ENCODE measurements around the gene ITGAL. TPM values are rescaled to one million over a fixed set of nuclear protein-coding genes. Genes with fewer than 3 reads are reported as not detected.

Gene ITGAL
- total RNA-seq, 1 experiment from 2014 or later: not detected

DNA sequence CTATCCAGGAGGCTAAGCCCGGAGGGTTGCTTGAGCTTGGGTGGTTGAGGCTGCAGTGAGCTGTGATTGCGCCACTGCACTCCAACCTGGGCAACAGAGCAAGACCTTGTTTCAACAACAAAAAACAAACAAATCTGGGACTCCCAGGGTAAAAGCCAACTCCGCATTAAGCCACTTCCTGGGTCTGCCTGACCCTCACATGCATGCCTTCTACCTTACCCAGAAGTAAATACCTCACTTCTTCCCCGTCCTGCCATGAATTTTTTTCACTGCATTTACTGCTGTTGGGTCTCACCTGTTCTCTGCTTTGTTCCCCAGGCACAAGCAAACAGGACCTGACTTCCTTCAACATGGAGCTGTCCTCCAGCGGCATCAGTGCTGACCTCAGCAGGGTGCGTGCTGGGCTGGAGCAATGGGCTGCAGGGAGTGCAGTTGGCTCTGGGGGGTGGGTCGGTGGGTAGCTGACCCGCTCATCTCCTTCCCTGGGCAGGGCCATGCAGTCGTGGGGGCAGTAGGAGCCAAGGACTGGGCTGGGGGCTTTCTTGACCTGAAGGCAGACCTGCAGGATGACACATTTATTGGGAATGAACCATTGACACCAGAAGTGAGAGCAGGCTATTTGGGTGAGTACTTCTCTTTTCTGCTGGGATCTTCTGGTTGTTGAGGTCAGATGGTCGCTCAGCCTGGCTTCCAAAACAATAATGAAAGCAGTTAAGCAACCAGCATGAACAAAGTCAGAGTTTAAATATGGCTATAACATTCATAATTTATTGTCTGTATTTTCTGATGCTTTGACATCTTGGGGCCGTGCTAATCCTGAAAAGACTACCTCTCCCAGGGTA lies 16.4 kb downstream of the ITGAL start:
- H3K23ac ChIP-seq (ENCODE audit: insufficient read length, low read depth, low read length): no peak overlapping the region
- H2BK20ac ChIP-seq (ENCODE audit: low read depth, low read length, poor library complexity, severe bottlenecking): no peak overlapping the region
- H2BK15ac ChIP-seq (ENCODE audit: low read depth, low read length): no peak overlapping the region
- no peaks in the 10 kb centered on the region for H3K27me3 ChIP-seq (ENCODE audit: insufficient read depth, low read length)
- no peak overlapping the region for H2BK12ac ChIP-seq (ENCODE audit: insufficient read length, low read depth, low read length)
- TF ChIP-seq, protein P1, sequence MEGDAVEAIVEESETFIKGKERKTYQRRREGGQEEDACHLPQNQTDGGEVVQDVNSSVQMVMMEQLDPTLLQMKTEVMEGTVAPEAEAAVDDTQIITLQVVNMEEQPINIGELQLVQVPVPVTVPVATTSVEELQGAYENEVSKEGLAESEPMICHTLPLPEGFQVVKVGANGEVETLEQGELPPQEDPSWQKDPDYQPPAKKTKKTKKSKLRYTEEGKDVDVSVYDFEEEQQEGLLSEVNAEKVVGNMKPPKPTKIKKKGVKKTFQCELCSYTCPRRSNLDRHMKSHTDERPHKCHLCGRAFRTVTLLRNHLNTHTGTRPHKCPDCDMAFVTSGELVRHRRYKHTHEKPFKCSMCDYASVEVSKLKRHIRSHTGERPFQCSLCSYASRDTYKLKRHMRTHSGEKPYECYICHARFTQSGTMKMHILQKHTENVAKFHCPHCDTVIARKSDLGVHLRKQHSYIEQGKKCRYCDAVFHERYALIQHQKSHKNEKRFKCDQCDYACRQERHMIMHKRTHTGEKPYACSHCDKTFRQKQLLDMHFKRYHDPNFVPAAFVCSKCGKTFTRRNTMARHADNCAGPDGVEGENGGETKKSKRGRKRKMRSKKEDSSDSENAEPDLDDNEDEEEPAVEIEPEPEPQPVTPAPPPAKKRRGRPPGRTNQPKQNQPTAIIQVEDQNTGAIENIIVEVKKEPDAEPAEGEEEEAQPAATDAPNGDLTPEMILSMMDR (conservative IDR thresholded peaks at IDR 0.05): no peak
- no peak overlapping the region for H2AFZ ChIP-seq (ENCODE audit: low read length)
- H3K4ac ChIP-seq (ENCODE audit: low read depth, low read length): no peak overlapping the region
- H4K5ac ChIP-seq (ENCODE audit: insufficient read length, low read depth, low read length): no peak overlapping the region
- H3T11ph ChIP-seq (ENCODE audit: low read length): no peak overlapping the region
- no peak overlapping the region for H3K9ac ChIP-seq (ENCODE audit: extremely low read depth, insufficient read length, low read length)
- no peaks in the 10 kb centered on the region; the same call in 1 of the 2 replicates for H3K4me1 ChIP-seq (ENCODE audit: insufficient read depth, low read length)
- no peak overlapping the region for H3K56ac ChIP-seq (ENCODE audit: insufficient read length, low read depth, low read length)
- H4K20me1 ChIP-seq (ENCODE audit: control insufficient read depth, insufficient read depth, insufficient read length): no peaks in the 10 kb centered on the region
- no peak overlapping the region for H2AK5ac ChIP-seq (ENCODE audit: insufficient read length, low read length)
- H3K9me3 ChIP-seq (ENCODE audit: control insufficient read depth, low read depth, low read length): no peaks in the 10 kb centered on the region
- no peak overlapping the region for H3K27ac ChIP-seq (ENCODE audit: insufficient read length, low read depth, low read length)
- Mint-ChIP-seq H3K4me3 (0 out of 5 replicates have a peak overlapping the region, but pooled peaks of 1 of the 2 experiments have one; percentile 20), H3K4me1 (peaks cover 14 to 19% of the 10 kb centered on the region in 2 experiments), H3K36me3 (ENCODE audit: insufficient read depth in 1 of 3, low read depth in 3 of 3) (no peaks in the 10 kb centered on the region), H3K27ac (peak overlapping the region in 1 of 3 experiments; percentile 85; a peak in 3 of 7 replicates), H3K9me3 (no peaks in the 10 kb centered on the region; a peak in 3 of 5 replicates), H3K27me3 (ENCODE audit: low read depth) (peaks cover 10% of the 10 kb centered on the region)
- no peaks in the 10 kb centered on the region for H3K23me2 ChIP-seq (ENCODE audit: insufficient read length, low read depth, low read length, poor library complexity, severe bottlenecking)
- H2BK5ac ChIP-seq (ENCODE audit: insufficient read length, low read length): no peak overlapping the region
- DNase-seq: peak; percentile 62
- no peak overlapping the region for H3K18ac ChIP-seq (ENCODE audit: insufficient read length, low read depth, low read length)
- H3K79me1 ChIP-seq (ENCODE audit: insufficient read depth, low read depth, low read length, poor library complexity, severe bottlenecking): no peaks in the 10 kb centered on the region
- H2BK120ac ChIP-seq (ENCODE audit: low read depth, low read length, poor library complexity, severe bottlenecking): no peak overlapping the region
- no peak overlapping the region; the same call in 1 of the 2 replicates for H3K14ac ChIP-seq (ENCODE audit: insufficient read depth, low read length)
- no peak overlapping the region for H3K4me2 ChIP-seq (ENCODE audit: insufficient read depth, insufficient read length, low read length)
- WGBS (ENCODE audit: extremely low coverage, insufficient read length, low lambda C conversion rate): no CpG with 5 or more reads among the region's 11 CpGs
- no peak overlapping the region for H4K8ac ChIP-seq (replicated peaks; ENCODE audit: insufficient read length, low read depth, low read length)
- no peak overlapping the region for H4K91ac ChIP-seq (ENCODE audit: insufficient read length, low read depth, low read length)
- no peaks in the 10 kb centered on the region for H3K79me2 ChIP-seq (ENCODE audit: insufficient read depth, low read length)

Measured in H9 (cell line).